B cell (primary cell): ENCODE measurements around the gene ANKRD7. TPM values are rescaled to one million over a fixed set of nuclear protein-coding genes. Genes with fewer than 3 reads are reported as not detected.

ENCODE experiments used
- ATAC-seq: fragments of 200-7000 bp; cut with Tn5 transposase; one replicate; pipeline ENCODE4 v1.10.0; 2021; ENCODE audit warnings: low read depth, mild to moderate bottlenecking, moderate number of reproducible peaks, moderate library complexity
- CTCF ChIA-PET: fragments of 350-600 bp; sonication (Branson Sonifier 250); formaldehyde crosslinking; loops from one replicate; lab custom pipeline; 2021; ENCODE audit warnings: antibody characterized with exemption, inconsistent platforms; lab: Charles Lee
- POLR2A ChIA-PET: fragments of 350-600 bp; sonication (Branson Sonifier 250); formaldehyde crosslinking; loops from one replicate; lab custom pipeline; 2021; ENCODE audit warnings: antibody characterized with exemption; lab: Charles Lee
- DNase-seq: peaks from one replicate; pipeline ENCODE4 v3.0.0; 2013
- H2AFZ ChIP-seq: 2 replicates; pipeline ENCODE4 v1.6.1; 2012; ENCODE audit warnings: mild to moderate bottlenecking, low read depth, low read length; ENCODE audit not compliant: insufficient read depth, poor library complexity, severe bottlenecking
- H3K27ac ChIP-seq, 2 donors: 1 replicate in 1 of 2; 2 replicates in 1 of 2; pipeline ENCODE4 v1.5.1; 2012 to 2013; ENCODE audit warnings: low read length in 2 of 2, mild to moderate bottlenecking in 2 of 2, moderate library complexity in 1 of 2
- H3K27me3 ChIP-seq, 4 experiments: fragments of 200-600 bp in 1 of 4; sonication (generic) in 1 of 4; replicated peaks in 1 of 4; 1 replicate in 2 of 4; 2 replicates in 2 of 4; pipeline versions ENCODE4 v1.6.1 to v1.7.0; 2013 to 2016; ENCODE audit warnings: low read length in 3 of 4, mild to moderate bottlenecking in 2 of 4, mixed read lengths in 1 of 4, moderate library complexity in 1 of 4; ENCODE audit not compliant: insufficient read depth in 4 of 4, control insufficient read depth in 3 of 4; ENCODE audit errors: control extremely low read depth in 1 of 4
- H3K36me3 ChIP-seq, 2 experiments: replicated peaks in 1 of 2; 1 replicate in 1 of 2; 2 replicates in 1 of 2; pipeline versions ENCODE4 v1.6.1 to v1.7.1; 2013; ENCODE audit warnings: low read length in 1 of 2; ENCODE audit not compliant: insufficient read depth in 2 of 2, control insufficient read depth in 1 of 2; ENCODE audit errors: control extremely low read depth in 1 of 2, extremely low read depth in 1 of 2
- H3K4me1 ChIP-seq, 2 donors: fragments of 200-600 bp in 1 of 2; sonication (generic) in 1 of 2; 1 replicate in 1 of 2; 2 replicates in 1 of 2; pipeline versions ENCODE4 v1.5.1 to v1.6.1; 2013 to 2017; ENCODE audit warnings: low read length in 2 of 2; ENCODE audit not compliant: control insufficient read depth in 2 of 2, insufficient read depth in 2 of 2
- H3K4me2 ChIP-seq: replicated peaks from 2 replicates; pipeline ENCODE3; 2012; ENCODE audit warnings: mild to moderate bottlenecking, low read depth, low read length; ENCODE audit not compliant: poor library complexity, severe bottlenecking
- H3K4me3 ChIP-seq, 5 experiments: fragments of 200-600 bp in 1 of 5; sonication (generic) in 1 of 5; 1 replicate in 3 of 5; 2 replicates in 2 of 5; pipeline versions ENCODE4 v1.5.1 to v1.7.0; 2011 to 2016; ENCODE audit warnings: low read length in 4 of 5, mild to moderate bottlenecking in 4 of 5, low read depth in 2 of 5, control low read depth in 1 of 5, moderate library complexity in 1 of 5; ENCODE audit not compliant: insufficient read depth in 1 of 5; ENCODE audit errors: control extremely low read depth in 1 of 5, extremely low read depth in 1 of 5
- H3K79me2 ChIP-seq: fragments of 200-600 bp; sonication (generic); one replicate; pipeline ENCODE4 v1.6.0; 2016; ENCODE audit warnings: low read length; ENCODE audit not compliant: control insufficient read depth, insufficient read depth
- H3K9ac ChIP-seq: fragments of 200-600 bp; sonication (generic); 2 replicates; pipeline ENCODE4 v1.6.1; 2017; ENCODE audit warnings: mild to moderate bottlenecking, low read length, moderate library complexity
- H3K9me3 ChIP-seq, 3 donors: one replicate each; pipeline versions ENCODE4 v1.6.1 to v1.7.1; 2013; ENCODE audit warnings: low read length in 2 of 3; ENCODE audit not compliant: control insufficient read depth in 2 of 3, insufficient read depth in 1 of 3; ENCODE audit errors: control extremely low read depth in 1 of 3
- H4K20me1 ChIP-seq: 2 replicates; pipeline ENCODE4 v1.6.0; 2012; ENCODE audit warnings: mild to moderate bottlenecking, low read length; ENCODE audit not compliant: insufficient read depth, control insufficient read depth, poor library complexity, severe bottlenecking
- H3K27ac Mint-ChIP-seq: one replicate; pipeline ENCODE4 v1.8.0; 2021; ENCODE audit warnings: mixed read lengths
- H3K27me3 Mint-ChIP-seq: one replicate; pipeline ENCODE4 v1.8.0; 2021; ENCODE audit warnings: mixed read lengths
- H3K4me1 Mint-ChIP-seq: one replicate; pipeline ENCODE4 v1.8.0; 2021; ENCODE audit warnings: mixed read lengths
- H3K4me3 Mint-ChIP-seq: one replicate; pipeline ENCODE4 v1.8.0; 2021; ENCODE audit warnings: mixed read lengths
- H3K9me3 Mint-ChIP-seq: one replicate; pipeline ENCODE4 v1.8.0; 2022; ENCODE audit warnings: mixed read lengths; ENCODE audit not compliant: insufficient read depth
- EZH2 ChIP-seq: IDR thresholded peaks from 2 replicates; pipeline ENCODE4 v1.6.1; 2012; ENCODE audit warnings: borderline replicate concordance, low read depth, mild to moderate bottlenecking, moderate library complexity, low read length; ENCODE audit not compliant: insufficient read depth, poor library complexity, severe bottlenecking
- WGBS: methylation state at CpG from one replicate; pipeline ENCODE4 v1.1.5; 2013; ENCODE audit warnings: missing lambda C conversion rate; ENCODE audit not compliant: insufficient coverage; 5-methylcytosine and 5-hydroxymethylcytosine counted together
- intact Hi-C: fragments of 100-400 bp; cut with micrococcal nuclease; formaldehyde crosslinking; loops from one replicate; pipeline ENCODE4 v1.10.0; 2022
- polyA plus RNA-seq: library from polyadenylated mRNA; depleted of rRNA; stranded (reverse); fragments of >200 nt; gene quantifications from 2 replicates; pipeline ENCODE4 v1.2.3, GENCODE V29; 2012
- total RNA-seq, 2 donors: library from RNA; stranded (reverse); fragments of 120-200 nt in 1 of 2; gene quantifications; 1 replicate in 1 of 2; 2 replicates in 1 of 2; pipeline versions ENCODE4 v1.2.3 to v1.2.4, GENCODE V29; 2013 to 2022
- TF ChIP-seq, protein P1 (sequence below): fragments of 200-600 bp; IDR thresholded peaks from one replicate; pipeline ENCODE4 v1.8.0; 2022; ENCODE audit warnings: antibody characterized with exemption, mild to moderate bottlenecking

The ANKRD7 gene
- total and polyA plus RNA-seq, 2 donors (not counting 1 experiment from before 2014, with no cell fraction given): not detected

DNA sequence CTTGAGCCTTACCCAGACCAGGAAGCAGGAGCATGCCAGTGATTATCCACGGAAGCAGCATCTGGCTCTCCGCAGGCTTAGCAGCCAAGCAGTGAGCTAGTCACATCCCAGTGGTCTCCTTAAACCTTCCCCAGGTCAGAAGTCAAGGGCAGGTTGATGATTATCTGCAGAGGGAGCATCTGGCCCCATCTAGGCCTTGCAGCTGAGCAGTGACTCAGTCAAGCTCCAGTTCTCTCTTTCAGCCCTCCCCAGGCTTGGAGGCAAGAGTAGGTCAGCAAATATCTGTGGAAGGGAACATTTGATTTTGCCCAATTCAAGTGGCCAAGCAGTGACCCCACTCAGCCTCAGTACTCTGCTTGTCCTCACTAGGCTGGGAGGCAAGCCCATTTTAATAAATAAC, 61.6 kb downstream of the ANKRD7 start:
- peaks cover 25% of the 10 kb centered on the region for H3K27me3 Mint-ChIP-seq
- intact Hi-C loops: no loop called here
- Histone ChIP-seq H3K27ac (no peak overlapping the region), H2AFZ (no peak overlapping the region), H3K36me3 (no peaks in the 10 kb centered on the region), H4K20me1 (no peaks in the 10 kb centered on the region), H3K9me3 (peaks cover 13 to 41% (median 28%) of the 10 kb centered on the region in 3 donors), H3K4me3 (no peak overlapping the region), H3K27me3 (peaks cover 0 to 31% (median 24%) of the 10 kb centered on the region in 4 experiments), H3K4me2 (no peak overlapping the region), H3K4me1 (peaks cover 9 to 24% of the 10 kb centered on the region in 2 donors), H3K9ac (no peak overlapping the region), H3K79me2 (no peaks in the 10 kb centered on the region)
- DNase-seq (no peak), ATAC-seq (no peak)
- H3K27ac Mint-ChIP-seq: no peak overlapping the region
- H3K4me3 Mint-ChIP-seq: no peak overlapping the region
- CTCF ChIA-PET: no interaction called here
- WGBS: 77% methylated on average over 2 of the region's 2 CpGs
- peaks cover 18% of the 10 kb centered on the region for H3K4me1 Mint-ChIP-seq
- no peak for TF ChIP-seq EZH2
- TF ChIP-seq, protein P1, sequence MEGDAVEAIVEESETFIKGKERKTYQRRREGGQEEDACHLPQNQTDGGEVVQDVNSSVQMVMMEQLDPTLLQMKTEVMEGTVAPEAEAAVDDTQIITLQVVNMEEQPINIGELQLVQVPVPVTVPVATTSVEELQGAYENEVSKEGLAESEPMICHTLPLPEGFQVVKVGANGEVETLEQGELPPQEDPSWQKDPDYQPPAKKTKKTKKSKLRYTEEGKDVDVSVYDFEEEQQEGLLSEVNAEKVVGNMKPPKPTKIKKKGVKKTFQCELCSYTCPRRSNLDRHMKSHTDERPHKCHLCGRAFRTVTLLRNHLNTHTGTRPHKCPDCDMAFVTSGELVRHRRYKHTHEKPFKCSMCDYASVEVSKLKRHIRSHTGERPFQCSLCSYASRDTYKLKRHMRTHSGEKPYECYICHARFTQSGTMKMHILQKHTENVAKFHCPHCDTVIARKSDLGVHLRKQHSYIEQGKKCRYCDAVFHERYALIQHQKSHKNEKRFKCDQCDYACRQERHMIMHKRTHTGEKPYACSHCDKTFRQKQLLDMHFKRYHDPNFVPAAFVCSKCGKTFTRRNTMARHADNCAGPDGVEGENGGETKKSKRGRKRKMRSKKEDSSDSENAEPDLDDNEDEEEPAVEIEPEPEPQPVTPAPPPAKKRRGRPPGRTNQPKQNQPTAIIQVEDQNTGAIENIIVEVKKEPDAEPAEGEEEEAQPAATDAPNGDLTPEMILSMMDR: no peak
- H3K9me3 Mint-ChIP-seq: peaks cover 12% of the 10 kb centered on the region
- POLR2A ChIA-PET: no interaction called here

DNA sequence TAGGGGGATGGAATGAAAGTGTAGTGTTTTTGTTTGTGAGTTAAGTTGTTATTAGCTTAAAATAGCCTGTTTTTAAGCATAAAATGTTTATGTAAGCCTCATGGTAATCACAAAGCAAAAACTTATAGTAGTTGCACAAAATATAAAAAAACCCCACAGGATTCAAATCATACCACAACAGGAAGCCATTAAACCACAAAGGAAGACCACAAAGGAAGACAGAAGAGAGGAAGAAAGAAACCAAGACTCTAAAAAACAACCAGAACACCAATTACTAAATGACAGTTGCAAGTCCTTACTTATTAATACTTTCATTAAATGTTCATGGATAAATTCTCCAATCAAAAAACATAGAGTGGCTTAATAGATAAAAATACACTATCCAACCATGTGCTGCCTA, 63.6 kb downstream of the ANKRD7 start:
- intact Hi-C loops: no loop called here
- peak; percentile 24 for DNase-seq

More for the DNA sequence above, 63.6 kb downstream of the ANKRD7 start:
- H2AFZ ChIP-seq: no peak overlapping the region
- H3K4me3 ChIP-seq: peak overlapping the region in 1 of 5 experiments; percentile 22
- H4K20me1 ChIP-seq: no peaks in the 10 kb centered on the region
- H3K27ac Mint-ChIP-seq: no peak overlapping the region
- H3K9me3 Mint-ChIP-seq: peaks cover 14% of the 10 kb centered on the region
- H3K4me2 ChIP-seq: peak overlapping the region; percentile 52
- peaks cover 9 to 24% of the 10 kb centered on the region in 2 donors for H3K4me1 ChIP-seq
- H3K27me3 Mint-ChIP-seq: peaks cover 23% of the 10 kb centered on the region
- H3K27ac ChIP-seq: no peak overlapping the region
- peaks cover 18% of the 10 kb centered on the region for H3K4me1 Mint-ChIP-seq
- ATAC-seq: no peak
- ChIA-PET CTCF (no interaction called here), POLR2A (no interaction called here)
- no peaks in the 10 kb centered on the region for H3K36me3 ChIP-seq
- TF ChIP-seq EZH2: no peak
- TF ChIP-seq, protein P1: no peak
- peaks cover 0 to 31% (median 19%) of the 10 kb centered on the region in 4 experiments for H3K27me3 ChIP-seq
- no peaks in the 10 kb centered on the region for H3K79me2 ChIP-seq
- H3K4me3 Mint-ChIP-seq: peak overlapping the region; percentile 24
- H3K9ac ChIP-seq: peak overlapping the region; percentile 22
- H3K9me3 ChIP-seq: peaks cover 15 to 44% (median 29%) of the 10 kb centered on the region in 3 donors
